ENCODE measurements around the gene RHOC.
"Not testable (repeated sequence)": the region's sequence is repeated elsewhere in the genome, so short reads cannot be mapped to it uniquely, and the experiment has no call there.

DNA sequence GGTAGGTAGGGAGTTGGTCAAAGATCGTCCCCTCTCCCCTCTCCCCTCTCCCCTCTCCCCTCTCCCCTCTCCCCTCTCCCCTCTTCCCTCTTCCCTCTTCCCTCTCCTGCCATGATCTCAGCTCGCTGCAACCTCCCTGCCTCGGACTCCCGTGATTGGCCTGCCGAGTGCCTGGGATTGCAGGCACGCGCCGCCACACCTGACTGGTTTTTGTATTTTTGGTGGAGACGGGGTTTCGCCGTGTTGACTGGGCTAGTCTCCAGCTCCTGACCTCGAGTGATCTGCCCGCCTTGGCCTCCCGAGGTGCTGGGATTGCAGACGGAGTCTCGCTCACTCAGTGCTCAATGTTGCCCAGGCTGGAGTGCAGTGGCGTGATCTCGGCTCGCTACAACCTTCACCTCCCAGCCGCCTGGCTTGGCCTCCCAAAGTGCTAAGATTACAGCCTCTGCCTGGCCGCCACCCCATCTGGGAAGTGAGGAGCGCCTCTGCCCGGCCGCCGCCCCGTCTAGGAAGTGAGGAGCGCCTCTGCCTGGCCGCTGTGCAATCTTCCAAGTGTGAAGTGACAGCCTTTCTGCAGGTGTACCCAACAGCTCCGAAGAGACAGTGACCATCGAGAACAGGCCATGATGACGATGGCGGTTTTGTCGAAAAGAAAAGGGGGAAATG, 21.5 kb upstream of the RHOC start:
- not testable (repeated sequence) for TF ChIP-seq CTCF (IDR thresholded peaks at IDR 0.05; ENCODE audit: low read depth, low read length, missing input control); TAF1 (conservative IDR thresholded peaks at IDR 0.05); RXRA (IDR thresholded peaks at IDR 0.05); MAX (IDR thresholded peaks at IDR 0.05); NR2F2 (IDR thresholded peaks at IDR 0.05); RAD21 (IDR thresholded peaks at IDR 0.05); JUND (IDR thresholded peaks at IDR 0.05); HNF4A (conservative IDR thresholded peaks at IDR 0.05)
- TF ChIP-seq, protein P1, sequence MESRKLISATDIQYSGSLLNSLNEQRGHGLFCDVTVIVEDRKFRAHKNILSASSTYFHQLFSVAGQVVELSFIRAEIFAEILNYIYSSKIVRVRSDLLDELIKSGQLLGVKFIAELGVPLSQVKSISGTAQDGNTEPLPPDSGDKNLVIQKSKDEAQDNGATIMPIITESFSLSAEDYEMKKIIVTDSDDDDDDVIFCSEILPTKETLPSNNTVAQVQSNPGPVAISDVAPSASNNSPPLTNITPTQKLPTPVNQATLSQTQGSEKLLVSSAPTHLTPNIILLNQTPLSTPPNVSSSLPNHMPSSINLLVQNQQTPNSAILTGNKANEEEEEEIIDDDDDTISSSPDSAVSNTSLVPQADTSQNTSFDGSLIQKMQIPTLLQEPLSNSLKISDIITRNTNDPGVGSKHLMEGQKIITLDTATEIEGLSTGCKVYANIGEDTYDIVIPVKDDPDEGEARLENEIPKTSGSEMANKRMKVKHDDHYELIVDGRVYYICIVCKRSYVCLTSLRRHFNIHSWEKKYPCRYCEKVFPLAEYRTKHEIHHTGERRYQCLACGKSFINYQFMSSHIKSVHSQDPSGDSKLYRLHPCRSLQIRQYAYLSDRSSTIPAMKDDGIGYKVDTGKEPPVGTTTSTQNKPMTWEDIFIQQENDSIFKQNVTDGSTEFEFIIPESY (IDR thresholded peaks at IDR 0.05): not testable (repeated sequence)

All from liver (tissue), 3 donors.